ENCODE data around the gene PIP5K1B. TPM values are rescaled to one million over a fixed set of nuclear protein-coding genes. Genes with fewer than 3 reads are reported as not detected.

Gene PIP5K1B
- total RNA-seq, 1 experiment from 2014 or later: not detected

DNA sequence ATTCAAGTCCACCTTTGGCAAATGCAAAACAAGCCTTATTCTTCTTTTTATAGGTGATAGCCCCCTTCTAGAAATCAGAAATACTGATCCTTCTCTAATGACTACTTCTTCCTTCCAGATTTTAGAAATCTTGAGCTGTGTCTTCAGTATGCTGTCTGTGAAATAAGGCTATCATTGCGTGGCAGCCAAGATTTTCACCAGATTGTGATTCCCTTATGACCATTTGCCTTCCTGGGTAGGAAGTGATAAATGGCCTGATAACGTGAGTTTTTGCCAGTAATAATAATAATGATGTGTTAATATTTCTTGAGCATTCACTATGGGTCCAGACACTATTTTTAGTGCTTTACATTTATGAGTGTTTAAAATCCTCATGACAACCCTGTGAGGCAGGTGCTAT is 80.9 kb downstream of the PIP5K1B start:
- CTCF ChIA-PET: no interaction called here
- H3K36me3 ChIP-seq (ENCODE audit: low read depth, low read length): no peaks in the 10 kb centered on the region
- H3K9me3 ChIP-seq (ENCODE audit: low read length): no peaks in the 10 kb centered on the region
- POLR2A ChIA-PET (ENCODE audit: unreplicated experiment): no interaction called here
- no peak overlapping the region for H3K4me2 ChIP-seq (ENCODE audit: low read length)
- no peaks in the 10 kb centered on the region for H3K27me3 ChIP-seq (ENCODE audit: low read length)
- peaks cover 4% of the 10 kb centered on the region for H3K79me2 ChIP-seq (ENCODE audit: low read length)
- no peak overlapping the region for H2AFZ ChIP-seq (ENCODE audit: low read length)
- peaks cover 3% of the 10 kb centered on the region; the same call in 1 of the 2 replicates for H4K20me1 ChIP-seq (ENCODE audit: low read length)
- H3K4me1 ChIP-seq (ENCODE audit: insufficient read depth, low read length): peaks cover 9% of the 10 kb centered on the region; the same call in 1 of the 2 replicates
- no peak for DNase-seq
- H3K27ac ChIP-seq (ENCODE audit: low read length): no peak overlapping the region
- no peak overlapping the region for H3K9ac ChIP-seq (ENCODE audit: low read length)
- intact Hi-C loops (cut with micrococcal nuclease): no loop called here
- BruUV-seq (replicated peaks): no TSS peak
- ATAC-seq: no peak
- no peaks in the 10 kb centered on the region for H3K9me2 ChIP-seq (replicated peaks; ENCODE audit: low read length)
- no peak overlapping the region for H3K4me3 ChIP-seq (ENCODE audit: low read length)
- H3F3A ChIP-seq (ENCODE audit: low read length, unreplicated experiment): no peaks in the 10 kb centered on the region
- TF ChIP-seq, protein P1, sequence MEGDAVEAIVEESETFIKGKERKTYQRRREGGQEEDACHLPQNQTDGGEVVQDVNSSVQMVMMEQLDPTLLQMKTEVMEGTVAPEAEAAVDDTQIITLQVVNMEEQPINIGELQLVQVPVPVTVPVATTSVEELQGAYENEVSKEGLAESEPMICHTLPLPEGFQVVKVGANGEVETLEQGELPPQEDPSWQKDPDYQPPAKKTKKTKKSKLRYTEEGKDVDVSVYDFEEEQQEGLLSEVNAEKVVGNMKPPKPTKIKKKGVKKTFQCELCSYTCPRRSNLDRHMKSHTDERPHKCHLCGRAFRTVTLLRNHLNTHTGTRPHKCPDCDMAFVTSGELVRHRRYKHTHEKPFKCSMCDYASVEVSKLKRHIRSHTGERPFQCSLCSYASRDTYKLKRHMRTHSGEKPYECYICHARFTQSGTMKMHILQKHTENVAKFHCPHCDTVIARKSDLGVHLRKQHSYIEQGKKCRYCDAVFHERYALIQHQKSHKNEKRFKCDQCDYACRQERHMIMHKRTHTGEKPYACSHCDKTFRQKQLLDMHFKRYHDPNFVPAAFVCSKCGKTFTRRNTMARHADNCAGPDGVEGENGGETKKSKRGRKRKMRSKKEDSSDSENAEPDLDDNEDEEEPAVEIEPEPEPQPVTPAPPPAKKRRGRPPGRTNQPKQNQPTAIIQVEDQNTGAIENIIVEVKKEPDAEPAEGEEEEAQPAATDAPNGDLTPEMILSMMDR (conservative IDR thresholded peaks at IDR 0.05; ENCODE audit: low read depth, low read length): no peak
- TF ChIP-seq EZH2phosphoT487 (IDR thresholded peaks at IDR 0.05; ENCODE audit: borderline replicate concordance, low read length): no peak
- no peak for TF ChIP-seq EZH2 (IDR thresholded peaks at IDR 0.05; ENCODE audit: low read length, unreplicated experiment)

DNA sequence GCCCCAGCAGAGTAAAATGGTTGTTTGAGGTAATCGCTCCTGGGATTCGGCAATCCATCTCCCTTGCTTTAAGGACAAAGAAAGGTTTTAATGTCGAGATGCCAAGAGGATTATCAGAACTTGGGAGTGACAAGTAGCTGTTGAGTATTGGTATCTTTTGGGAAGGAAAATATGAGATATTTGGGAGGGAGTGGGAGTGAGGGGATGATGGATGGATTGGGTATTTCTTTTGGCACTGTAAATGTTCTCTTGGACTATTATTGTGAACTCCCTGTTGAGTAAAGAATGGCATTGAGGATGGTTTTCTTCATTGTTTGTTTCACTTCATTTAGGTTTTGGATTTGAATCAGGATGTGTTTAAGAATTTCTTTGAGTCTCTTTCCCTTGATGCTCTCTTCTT is 86.1 kb downstream of the PIP5K1B start:
- Histone ChIP-seq H3K27me3 (ENCODE audit: low read length) (peaks cover 12% of the 10 kb centered on the region), H4K20me1 (ENCODE audit: low read length) (no peaks in the 10 kb centered on the region), H3K79me2 (ENCODE audit: low read length) (no peaks in the 10 kb centered on the region), H3K27ac (ENCODE audit: low read length) (no peak overlapping the region), H3K9ac (ENCODE audit: low read length) (no peak overlapping the region), H3K36me3 (ENCODE audit: low read depth, low read length) (no peaks in the 10 kb centered on the region), H3K9me3 (ENCODE audit: low read length) (no peaks in the 10 kb centered on the region), H3K4me3 (ENCODE audit: low read length) (no peak overlapping the region), H3K9me2 (replicated peaks; ENCODE audit: low read length) (no peaks in the 10 kb centered on the region), H3K4me1 (ENCODE audit: insufficient read depth, low read length) (no peaks in the 10 kb centered on the region), H2AFZ (ENCODE audit: low read length) (no peak overlapping the region), H3F3A (ENCODE audit: low read length, unreplicated experiment) (no peaks in the 10 kb centered on the region), H3K4me2 (ENCODE audit: low read length) (no peak overlapping the region)
- intact Hi-C loops (cut with micrococcal nuclease): no loop called here
- TF ChIP-seq EZH2 (IDR thresholded peaks at IDR 0.05; ENCODE audit: low read length, unreplicated experiment): no peak
- no peak for TF ChIP-seq EZH2phosphoT487 (IDR thresholded peaks at IDR 0.05; ENCODE audit: borderline replicate concordance, low read length)
- TF ChIP-seq, protein P1 (conservative IDR thresholded peaks at IDR 0.05; ENCODE audit: low read depth, low read length): no peak
- BruUV-seq (replicated peaks): no TSS peak
- DNase-seq (no peak), ATAC-seq (no peak)
- ChIA-PET POLR2A (ENCODE audit: unreplicated experiment) (no interaction called here), CTCF (no interaction called here)

DNA sequence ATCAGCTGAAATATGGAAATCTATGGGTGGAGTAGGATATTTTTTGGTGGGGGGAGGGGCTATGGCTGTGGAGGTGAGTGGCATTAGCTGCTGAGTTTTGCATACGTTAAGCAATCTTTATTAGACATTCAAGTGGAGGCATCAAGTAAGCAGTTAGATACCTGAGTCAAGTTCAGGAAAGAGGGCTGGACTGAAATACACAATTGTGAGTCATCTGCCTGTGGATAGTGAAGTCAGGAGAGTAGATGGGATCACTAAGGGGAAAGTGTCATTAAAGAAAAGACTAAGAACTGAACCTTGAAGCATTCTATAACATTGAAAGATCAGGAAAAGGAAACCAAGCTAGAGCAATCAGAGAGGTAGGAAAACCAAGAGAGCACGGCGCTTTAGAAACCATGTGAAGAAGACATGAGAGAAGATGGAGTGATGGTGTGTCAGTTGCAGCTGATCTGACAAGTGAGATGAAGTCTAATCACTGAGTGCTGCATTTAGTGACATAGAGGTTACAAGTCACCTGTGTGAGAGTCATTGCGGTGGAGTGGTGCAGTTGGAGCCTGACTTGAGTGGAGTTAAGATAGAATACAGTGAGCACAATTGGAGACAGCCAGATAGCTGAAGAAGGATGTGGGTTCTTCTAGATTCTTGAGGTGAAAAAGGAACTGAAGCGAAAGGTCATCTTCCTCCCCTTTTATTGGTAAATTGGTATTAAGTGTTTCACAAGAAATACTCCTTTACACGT is 88.7 kb downstream of the PIP5K1B start:
- DNase-seq: peak; percentile 3
- ATAC-seq: no peak
- Histone ChIP-seq H2AFZ (ENCODE audit: low read length) (no peak overlapping the region), H3K9me3 (ENCODE audit: low read length) (no peaks in the 10 kb centered on the region), H3K9ac (ENCODE audit: low read length) (no peak overlapping the region), H3K27me3 (ENCODE audit: low read length) (peaks cover 37% of the 10 kb centered on the region), H3K9me2 (replicated peaks; ENCODE audit: low read length) (no peaks in the 10 kb centered on the region), H3F3A (ENCODE audit: low read length, unreplicated experiment) (no peaks in the 10 kb centered on the region), H3K4me2 (ENCODE audit: low read length) (no peak overlapping the region), H4K20me1 (ENCODE audit: low read length) (no peaks in the 10 kb centered on the region), H3K79me2 (ENCODE audit: low read length) (no peaks in the 10 kb centered on the region), H3K4me3 (ENCODE audit: low read length) (no peak overlapping the region), H3K36me3 (ENCODE audit: low read depth, low read length) (no peaks in the 10 kb centered on the region), H3K4me1 (ENCODE audit: insufficient read depth, low read length) (no peaks in the 10 kb centered on the region), H3K27ac (ENCODE audit: low read length) (no peak overlapping the region)
- ChIA-PET POLR2A (ENCODE audit: unreplicated experiment) (no interaction called here), CTCF (no interaction called here)
- intact Hi-C loops (cut with micrococcal nuclease): no loop called here
- TF ChIP-seq EZH2 (IDR thresholded peaks at IDR 0.05; ENCODE audit: low read length, unreplicated experiment): no peak
- TF ChIP-seq, protein P1 (conservative IDR thresholded peaks at IDR 0.05; ENCODE audit: low read depth, low read length): no peak
- TF ChIP-seq EZH2phosphoT487 (IDR thresholded peaks at IDR 0.05; ENCODE audit: borderline replicate concordance, low read length): no peak
- no TSS peak for BruUV-seq (replicated peaks)

Measured in PC-3 (cell line).